ENCODE results near the gene WDR82. TPM values are rescaled to one million over a fixed set of nuclear protein-coding genes. Genes with fewer than 3 reads are reported as not detected.

The WDR82 gene
- total and polyA plus RNA-seq, 10 of the 15 experiments (the other 5 are each of a cell fraction or from before 2014, with no cell fraction given): 10.1 to 82.4 (median 48.7) TPM

DNA sequence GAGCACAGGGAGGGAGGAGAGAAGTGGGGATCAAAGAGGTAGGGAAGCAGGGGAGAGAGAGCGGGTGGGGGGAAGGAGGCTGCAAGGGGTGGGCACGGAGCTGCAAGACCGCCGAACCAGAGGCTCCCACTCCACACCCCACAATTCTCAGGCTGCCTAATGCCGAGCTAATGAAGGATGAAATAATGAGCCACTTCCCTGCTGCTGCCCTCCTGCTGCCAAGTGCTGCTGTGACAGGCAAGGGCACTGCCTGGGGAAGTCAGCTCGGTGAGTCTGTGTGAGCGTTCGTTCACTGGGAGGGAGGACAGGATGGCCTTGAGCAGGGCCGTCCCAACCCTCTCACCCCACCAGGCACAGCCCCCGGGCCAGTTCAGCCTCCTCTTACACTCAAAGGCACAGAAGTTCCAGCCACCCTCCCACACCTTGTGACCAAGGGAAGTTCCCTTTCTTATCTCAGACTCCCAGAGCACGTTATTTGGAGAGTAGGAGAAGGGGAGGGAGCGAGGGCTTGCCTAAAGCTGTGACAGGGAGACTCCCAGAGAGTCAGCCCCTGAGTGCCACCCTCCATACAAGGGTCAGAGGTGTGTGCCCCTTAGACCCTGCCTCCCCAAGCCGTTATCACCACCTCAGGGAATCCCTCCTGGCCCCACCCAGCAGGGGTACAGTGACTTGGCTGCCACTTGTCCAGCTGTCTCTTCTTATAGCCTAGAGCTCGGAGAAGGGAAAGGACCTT lies 21.6 kb upstream of the WDR82 start (continued):
- TF ChIP-seq, protein P1, sequence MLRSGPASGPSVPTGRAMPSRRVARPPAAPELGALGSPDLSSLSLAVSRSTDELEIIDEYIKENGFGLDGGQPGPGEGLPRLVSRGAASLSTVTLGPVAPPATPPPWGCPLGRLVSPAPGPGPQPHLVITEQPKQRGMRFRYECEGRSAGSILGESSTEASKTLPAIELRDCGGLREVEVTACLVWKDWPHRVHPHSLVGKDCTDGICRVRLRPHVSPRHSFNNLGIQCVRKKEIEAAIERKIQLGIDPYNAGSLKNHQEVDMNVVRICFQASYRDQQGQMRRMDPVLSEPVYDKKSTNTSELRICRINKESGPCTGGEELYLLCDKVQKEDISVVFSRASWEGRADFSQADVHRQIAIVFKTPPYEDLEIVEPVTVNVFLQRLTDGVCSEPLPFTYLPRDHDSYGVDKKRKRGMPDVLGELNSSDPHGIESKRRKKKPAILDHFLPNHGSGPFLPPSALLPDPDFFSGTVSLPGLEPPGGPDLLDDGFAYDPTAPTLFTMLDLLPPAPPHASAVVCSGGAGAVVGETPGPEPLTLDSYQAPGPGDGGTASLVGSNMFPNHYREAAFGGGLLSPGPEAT (IDR thresholded peaks at IDR 0.05; ENCODE audit: low read depth): peak; percentile 64; the same call in 1 of the 2 replicates
- TF ChIP-seq TARDBP (IDR thresholded peaks at IDR 0.05; ENCODE audit: borderline replicate concordance): no peak
- TF ChIP-seq NBN (IDR thresholded peaks at IDR 0.05): no peak
- no peak for TF ChIP-seq RCOR1 (conservative IDR thresholded peaks at IDR 0.05; ENCODE audit: low read depth, low read length)
- no peak for TF ChIP-seq SP1 (IDR thresholded peaks at IDR 0.05; ENCODE audit: low read depth, low read length)

DNA sequence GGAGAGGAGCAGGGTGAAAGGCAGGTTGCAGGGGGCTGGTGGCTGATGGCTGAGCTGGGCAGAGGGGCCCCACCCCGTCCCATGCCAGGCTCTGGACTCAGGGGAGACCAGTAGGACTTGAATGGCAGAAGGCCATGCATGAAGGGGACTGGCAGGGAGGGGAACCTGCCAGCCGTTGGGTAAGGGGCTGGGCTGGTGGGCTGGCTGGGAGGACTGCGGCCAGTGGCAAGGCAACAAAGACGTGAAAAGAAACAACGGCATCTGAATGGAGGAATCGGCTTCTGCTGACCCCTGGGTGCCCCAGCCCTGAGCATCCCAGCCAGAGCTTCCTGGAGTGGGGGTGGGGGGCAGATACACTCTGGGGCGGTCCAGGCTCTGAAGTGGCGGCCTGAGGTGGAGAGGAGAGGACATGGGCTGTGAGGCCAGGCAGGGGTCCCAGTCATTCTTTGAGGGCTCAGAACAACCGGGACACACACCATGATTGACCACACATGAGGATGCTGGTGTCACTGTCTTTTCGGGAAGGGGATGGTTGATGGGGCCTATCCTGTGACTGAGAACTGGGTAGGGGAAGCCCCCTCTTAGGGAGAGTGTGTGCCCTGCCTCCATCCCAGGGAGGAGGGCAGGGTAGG lies 20.9 kb upstream of the WDR82 start:
- Histone ChIP-seq H3K9me3 (replicated peaks; ENCODE audit: control insufficient read depth, insufficient read depth, low read length) (no peaks in the 10 kb centered on the region), H2AFZ (ENCODE audit: control insufficient read depth, low read depth, low read length) (no peak overlapping the region; the same call in 1 of the 2 replicates), H3K27me3 (replicated peaks in 1 of 2; ENCODE audit: control insufficient read depth in 2 of 2, insufficient read depth in 2 of 2, low read length in 1 of 2) (no peaks in the 10 kb centered on the region), H3K4me3 (no peak overlapping the region), H3K9ac (ENCODE audit: control insufficient read depth, insufficient read depth, low read length) (no peak overlapping the region; the same call in 1 of the 2 replicates), H3K4me2 (ENCODE audit: control insufficient read depth, insufficient read depth) (peak overlapping the region; percentile 60), H3K36me3 (ENCODE audit: control insufficient read depth in 2 of 2, insufficient read depth in 2 of 2, low read length in 1 of 2) (no peaks in the 10 kb centered on the region; a peak in 2 of 4 replicates), H4K20me1 (ENCODE audit: control insufficient read depth, insufficient read depth) (no peaks in the 10 kb centered on the region), H3K4me1 (ENCODE audit: control insufficient read depth, insufficient read depth, low read length) (peaks cover 12% of the 10 kb centered on the region), H3K27ac (ENCODE audit: control insufficient read depth, insufficient read depth) (no peak overlapping the region), H3K79me2 (ENCODE audit: control insufficient read depth, insufficient read depth, low read length) (no peaks in the 10 kb centered on the region)
- CTCF ChIA-PET: interaction anchor here (0.6 to 19.0 kb wide), 11 partner anchors 8 to 79 kb away, joined by 3 to 451 read pairs (median 7); partner anchors contain the start of gene GLYCTK
- POLR2A ChIA-PET: interaction anchor here (0.5 to 2.6 kb wide), 7 partner anchors 8 to 59 kb away, joined by 3 to 29 read pairs (median 4); partner anchors contain the start of genes DNAH1 and GLYCTK
- intact Hi-C loops (cut with micrococcal nuclease; ENCODE audit: unreplicated experiment) (no loop called here), in situ Hi-C loops (cut with MboI) (no loop called here)
- FAIRE-seq: no peak
- BruUV-seq (replicated peaks): no TSS peak
- SMC1A ChIA-PET (ENCODE audit: uncharacterized antibody, unreplicated experiment): interaction anchor here (0.8 to 6.6 kb wide), 6 partner anchors 11 to 67 kb away, joined by 3 to 62 read pairs (median 4); partner anchors contain the start of gene GLYCTK
- RAD21 ChIA-PET (ENCODE audit: unreplicated experiment): interaction anchor here (0.8 to 5.7 kb wide), 6 partner anchors 10 to 246 kb away, joined by 3 to 52 read pairs (median 4); no protein-coding TSS in a partner anchor
- 74% methylated on average over 10 of the region's 10 CpGs for WGBS (ENCODE audit: insufficient coverage, insufficient replicate concordance, low lambda C conversion rate, missing lambda C conversion rate)
- TF ChIP-seq ASH2L (IDR thresholded peaks at IDR 0.05; ENCODE audit: borderline replicate concordance, low read depth) (no peak), SUZ12 (IDR thresholded peaks at IDR 0.05; ENCODE audit: unreplicated experiment) (no peak), RBBP5 (conservative IDR thresholded peaks at IDR 0.05) (no peak), CHD4 (IDR thresholded peaks at IDR 0.05) (no peak), TARDBP (IDR thresholded peaks at IDR 0.05; ENCODE audit: borderline replicate concordance) (no peak), NRF1 (conservative IDR thresholded peaks at IDR 0.05; ENCODE audit: low read depth, low read length) (no peak)
- TF ChIP-seq, protein P2, sequence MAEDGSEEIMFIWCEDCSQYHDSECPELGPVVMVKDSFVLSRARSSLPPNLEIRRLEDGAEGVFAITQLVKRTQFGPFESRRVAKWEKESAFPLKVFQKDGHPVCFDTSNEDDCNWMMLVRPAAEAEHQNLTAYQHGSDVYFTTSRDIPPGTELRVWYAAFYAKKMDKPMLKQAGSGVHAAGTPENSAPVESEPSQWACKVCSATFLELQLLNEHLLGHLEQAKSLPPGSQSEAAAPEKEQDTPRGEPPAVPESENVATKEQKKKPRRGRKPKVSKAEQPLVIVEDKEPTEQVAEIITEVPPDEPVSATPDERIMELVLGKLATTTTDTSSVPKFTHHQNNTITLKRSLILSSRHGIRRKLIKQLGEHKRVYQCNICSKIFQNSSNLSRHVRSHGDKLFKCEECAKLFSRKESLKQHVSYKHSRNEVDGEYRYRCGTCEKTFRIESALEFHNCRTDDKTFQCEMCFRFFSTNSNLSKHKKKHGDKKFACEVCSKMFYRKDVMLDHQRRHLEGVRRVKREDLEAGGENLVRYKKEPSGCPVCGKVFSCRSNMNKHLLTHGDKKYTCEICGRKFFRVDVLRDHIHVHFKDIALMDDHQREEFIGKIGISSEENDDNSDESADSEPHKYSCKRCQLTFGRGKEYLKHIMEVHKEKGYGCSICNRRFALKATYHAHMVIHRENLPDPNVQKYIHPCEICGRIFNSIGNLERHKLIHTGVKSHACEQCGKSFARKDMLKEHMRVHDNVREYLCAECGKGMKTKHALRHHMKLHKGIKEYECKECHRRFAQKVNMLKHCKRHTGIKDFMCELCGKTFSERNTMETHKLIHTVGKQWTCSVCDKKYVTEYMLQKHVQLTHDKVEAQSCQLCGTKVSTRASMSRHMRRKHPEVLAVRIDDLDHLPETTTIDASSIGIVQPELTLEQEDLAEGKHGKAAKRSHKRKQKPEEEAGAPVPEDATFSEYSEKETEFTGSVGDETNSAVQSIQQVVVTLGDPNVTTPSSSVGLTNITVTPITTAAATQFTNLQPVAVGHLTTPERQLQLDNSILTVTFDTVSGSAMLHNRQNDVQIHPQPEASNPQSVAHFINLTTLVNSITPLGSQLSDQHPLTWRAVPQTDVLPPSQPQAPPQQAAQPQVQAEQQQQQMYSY (CRISPR knock-in tag; IDR thresholded peaks at IDR 0.05): no peak
- TF ChIP-seq, protein P3, sequence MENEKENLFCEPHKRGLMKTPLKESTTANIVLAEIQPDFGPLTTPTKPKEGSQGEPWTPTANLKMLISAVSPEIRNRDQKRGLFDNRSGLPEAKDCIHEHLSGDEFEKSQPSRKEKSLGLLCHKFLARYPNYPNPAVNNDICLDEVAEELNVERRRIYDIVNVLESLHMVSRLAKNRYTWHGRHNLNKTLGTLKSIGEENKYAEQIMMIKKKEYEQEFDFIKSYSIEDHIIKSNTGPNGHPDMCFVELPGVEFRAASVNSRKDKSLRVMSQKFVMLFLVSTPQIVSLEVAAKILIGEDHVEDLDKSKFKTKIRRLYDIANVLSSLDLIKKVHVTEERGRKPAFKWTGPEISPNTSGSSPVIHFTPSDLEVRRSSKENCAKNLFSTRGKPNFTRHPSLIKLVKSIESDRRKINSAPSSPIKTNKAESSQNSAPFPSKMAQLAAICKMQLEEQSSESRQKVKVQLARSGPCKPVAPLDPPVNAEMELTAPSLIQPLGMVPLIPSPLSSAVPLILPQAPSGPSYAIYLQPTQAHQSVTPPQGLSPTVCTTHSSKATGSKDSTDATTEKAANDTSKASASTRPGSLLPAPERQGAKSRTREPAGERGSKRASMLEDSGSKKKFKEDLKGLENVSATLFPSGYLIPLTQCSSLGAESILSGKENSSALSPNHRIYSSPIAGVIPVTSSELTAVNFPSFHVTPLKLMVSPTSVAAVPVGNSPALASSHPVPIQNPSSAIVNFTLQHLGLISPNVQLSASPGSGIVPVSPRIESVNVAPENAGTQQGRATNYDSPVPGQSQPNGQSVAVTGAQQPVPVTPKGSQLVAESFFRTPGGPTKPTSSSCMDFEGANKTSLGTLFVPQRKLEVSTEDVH (IDR thresholded peaks at IDR 0.05; ENCODE audit: low read depth, partially characterized antibody): no peak
- no peak for DNase-seq (ENCODE audit: low read depth, low spot score)
- peak; percentile 31 for ATAC-seq
